ENCODE measurements around the gene C9orf72.

The C9orf72 gene

GRCh38 chr9:27563738-27564430 lies 9.4 kb downstream of the C9orf72 start:
- Mint-ChIP-seq H3K27me3 (no peaks in the 10 kb centered on the region), H3K4me3 (no peak overlapping the region), H3K36me3 (peaks cover 17% of the 10 kb centered on the region), H3K9me3 (no peaks in the 10 kb centered on the region), H3K27ac (peak overlapping the region; percentile 73), H3K4me1 (peaks cover 17% of the 10 kb centered on the region)
- no peak for ATAC-seq

DNA sequence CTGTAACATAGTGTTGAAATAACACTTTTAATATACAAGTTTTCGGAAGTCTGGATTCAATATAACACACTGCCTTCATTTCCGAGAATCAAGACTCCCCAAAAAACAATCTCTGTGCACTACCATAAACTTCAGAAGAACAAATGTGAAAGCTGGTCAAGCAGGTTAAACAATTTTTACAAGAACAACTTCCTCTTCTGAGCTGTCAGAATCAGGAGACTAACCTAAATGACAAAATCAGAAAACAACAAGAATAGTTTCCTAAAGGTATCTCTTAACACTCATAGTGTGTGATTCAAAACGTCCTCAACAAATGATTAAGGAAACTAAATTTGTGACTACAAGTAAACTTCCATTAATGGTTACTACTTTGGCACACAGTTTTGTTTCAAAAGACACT lies 11.6 kb downstream of the C9orf72 start:
- Mint-ChIP-seq H3K4me3 (no peak overlapping the region), H3K27ac (no peak overlapping the region), H3K27me3 (no peaks in the 10 kb centered on the region), H3K9me3 (no peaks in the 10 kb centered on the region), H3K36me3 (peaks cover 9% of the 10 kb centered on the region), H3K4me1 (peaks cover 17% of the 10 kb centered on the region)
- ATAC-seq = no peak

GRCh38 chr9:27560457-27560856 lies 12.8 kb downstream of the C9orf72 start:
- H3K4me3 Mint-ChIP-seq = no peak overlapping the region
- H3K36me3 Mint-ChIP-seq = peaks cover 6% of the 10 kb centered on the region
- no peak overlapping the region for H3K27ac Mint-ChIP-seq
- ATAC-seq = no peak
- no peaks in the 10 kb centered on the region for H3K27me3 Mint-ChIP-seq
- H3K4me1 Mint-ChIP-seq = peaks cover 17% of the 10 kb centered on the region
- H3K9me3 Mint-ChIP-seq = no peaks in the 10 kb centered on the region

- H3K27ac Mint-ChIP-seq = no peak overlapping the region
- H3K9me3 Mint-ChIP-seq = no peaks in the 10 kb centered on the region
- H3K36me3 Mint-ChIP-seq = peaks cover 17% of the 10 kb centered on the region
- H3K27me3 Mint-ChIP-seq = no peaks in the 10 kb centered on the region
- H3K4me1 Mint-ChIP-seq = peaks cover 7% of the 10 kb centered on the region
- no peak for ATAC-seq
- H3K4me3 Mint-ChIP-seq = no peak overlapping the region
Measured at GRCh38 chr9:27558307-27558706, 15.0 kb downstream of the C9orf72 start.

- H3K4me3 Mint-ChIP-seq = no peak overlapping the region
- no peaks in the 10 kb centered on the region for H3K27me3 Mint-ChIP-seq
- H3K27ac Mint-ChIP-seq = no peak overlapping the region
- peaks cover 22% of the 10 kb centered on the region for H3K36me3 Mint-ChIP-seq
- no peak for ATAC-seq
- H3K4me1 Mint-ChIP-seq = peaks cover 2% of the 10 kb centered on the region
- no peaks in the 10 kb centered on the region for H3K9me3 Mint-ChIP-seq
Measured at GRCh38 chr9:27556470-27556869, 16.8 kb downstream of the C9orf72 start.

DNA sequence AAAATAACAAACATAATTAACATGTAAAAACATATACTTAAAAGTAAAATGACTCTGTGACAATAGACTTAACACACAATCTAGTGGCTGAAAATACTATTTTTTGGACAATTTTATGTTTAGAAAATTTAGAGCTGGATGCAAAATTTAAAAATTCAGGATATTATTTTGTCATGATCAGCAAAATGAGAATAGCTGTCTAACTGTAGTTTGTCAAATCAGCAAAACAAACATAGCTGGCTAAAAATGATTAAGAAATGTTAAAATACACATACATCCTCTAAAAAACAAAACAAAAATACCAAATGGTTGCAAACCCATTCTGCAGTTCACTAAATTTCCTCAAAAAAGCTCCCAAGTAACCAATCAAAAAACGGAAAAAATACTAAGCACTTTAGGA lies 18.6 kb downstream of the C9orf72 start:
- ATAC-seq = no peak
- peaks cover 31% of the 10 kb centered on the region for H3K36me3 Mint-ChIP-seq

GRCh38 chr9:27549196-27549755 lies 24.0 kb downstream of the C9orf72 start:
- Mint-ChIP-seq H3K27me3 (no peaks in the 10 kb centered on the region), H3K4me1 (no peaks in the 10 kb centered on the region), H3K36me3 (peaks cover 43% of the 10 kb centered on the region)

More for the DNA sequence above, 18.6 kb downstream of the C9orf72 start:
- no peak overlapping the region for H3K4me3 Mint-ChIP-seq
- no peak overlapping the region for H3K27ac Mint-ChIP-seq
- no peaks in the 10 kb centered on the region for H3K4me1 Mint-ChIP-seq
- no peaks in the 10 kb centered on the region for H3K9me3 Mint-ChIP-seq
- H3K27me3 Mint-ChIP-seq = no peaks in the 10 kb centered on the region

DNA sequence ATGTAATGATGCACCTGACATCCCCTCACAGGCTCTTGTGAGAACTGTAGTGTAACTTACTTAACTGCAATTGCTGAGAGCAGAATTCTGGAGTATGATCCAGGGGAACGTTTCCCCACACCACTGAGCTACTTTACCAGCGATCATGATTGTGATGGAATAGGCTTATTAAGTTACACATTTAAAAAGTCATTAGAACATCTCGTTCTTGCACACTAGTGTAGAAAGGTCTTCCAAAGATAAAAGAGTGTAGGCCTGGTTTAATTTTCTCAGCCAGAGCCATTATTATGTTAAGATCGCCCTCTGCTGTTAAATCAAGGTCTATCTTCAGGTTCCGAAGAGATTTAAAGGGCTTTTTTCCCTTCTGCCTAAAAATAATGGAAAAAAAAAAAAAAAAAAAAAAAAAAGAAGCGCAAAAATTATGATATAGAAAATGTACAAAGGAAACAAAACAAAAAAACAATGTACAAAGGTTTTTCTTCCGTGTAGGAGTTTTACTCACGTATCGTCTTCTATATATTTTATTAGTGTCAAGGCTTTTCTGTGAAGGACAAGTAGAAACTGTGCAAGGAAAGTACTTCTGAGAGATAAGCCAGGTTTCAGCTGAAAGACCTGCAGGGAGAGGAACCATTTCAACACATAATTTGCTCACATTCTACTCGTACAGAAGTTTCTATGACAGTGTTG lies 25.1 kb downstream of the C9orf72 start:
- peak; percentile 58 for ATAC-seq
- peaks cover 41% of the 10 kb centered on the region for H3K36me3 Mint-ChIP-seq
- no peaks in the 10 kb centered on the region for H3K27me3 Mint-ChIP-seq
- H3K27ac Mint-ChIP-seq = no peak overlapping the region
- H3K4me1 Mint-ChIP-seq = no peaks in the 10 kb centered on the region
- H3K9me3 Mint-ChIP-seq = no peaks in the 10 kb centered on the region
- no peak overlapping the region for H3K4me3 Mint-ChIP-seq

More at GRCh38 chr9:27549196-27549755, 24.0 kb downstream of the C9orf72 start:
- no peak overlapping the region for H3K27ac Mint-ChIP-seq
- no peak for ATAC-seq
- no peak overlapping the region for H3K4me3 Mint-ChIP-seq
- no peaks in the 10 kb centered on the region for H3K9me3 Mint-ChIP-seq

GRCh38 chr9:27545471-27545870 lies 27.8 kb downstream of the C9orf72 start:
- Mint-ChIP-seq H3K27ac (no peak overlapping the region), H3K4me1 (no peaks in the 10 kb centered on the region), H3K27me3 (no peaks in the 10 kb centered on the region), H3K36me3 (peaks cover 25% of the 10 kb centered on the region), H3K4me3 (no peak overlapping the region), H3K9me3 (no peaks in the 10 kb centered on the region)
- ATAC-seq = no peak

- H3K36me3 Mint-ChIP-seq = peaks cover 25% of the 10 kb centered on the region
- no peak for ATAC-seq
- H3K4me1 Mint-ChIP-seq = peaks cover 5% of the 10 kb centered on the region
- no peaks in the 10 kb centered on the region for H3K27me3 Mint-ChIP-seq
- H3K27ac Mint-ChIP-seq = no peak overlapping the region
- no peaks in the 10 kb centered on the region for H3K9me3 Mint-ChIP-seq
- H3K4me3 Mint-ChIP-seq = no peak overlapping the region
Measured at GRCh38 chr9:27542508-27542907, 30.8 kb downstream of the C9orf72 start.

DNA sequence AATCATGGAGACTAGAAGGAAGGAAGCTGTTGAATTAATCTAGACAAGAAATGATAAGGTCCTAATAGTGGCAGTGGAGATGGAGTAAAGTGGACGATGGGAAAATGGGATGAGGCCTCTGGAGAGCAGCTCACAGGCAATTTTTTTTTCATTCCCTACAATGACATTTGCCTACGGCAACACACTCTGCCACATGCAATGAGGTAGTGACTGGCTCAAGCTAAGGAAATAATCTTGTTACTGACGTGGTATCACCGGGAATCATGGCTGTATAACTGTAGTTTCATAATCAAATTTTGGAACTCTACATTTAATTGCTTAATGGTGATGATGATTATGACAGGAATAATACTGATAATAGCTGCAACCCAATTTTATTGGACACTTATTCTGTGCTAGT lies 31.5 kb downstream of the C9orf72 start:
- no peak for ATAC-seq
- Mint-ChIP-seq H3K4me1 (peaks cover 5% of the 10 kb centered on the region), H3K36me3 (peaks cover 25% of the 10 kb centered on the region), H3K9me3 (no peaks in the 10 kb centered on the region), H3K4me3 (no peak overlapping the region), H3K27me3 (no peaks in the 10 kb centered on the region), H3K27ac (no peak overlapping the region)

- Mint-ChIP-seq H3K4me1 (peaks cover 12% of the 10 kb centered on the region), H3K4me3 (no peak overlapping the region), H3K36me3 (peaks cover 22% of the 10 kb centered on the region), H3K27me3 (no peaks in the 10 kb centered on the region), H3K9me3 (no peaks in the 10 kb centered on the region), H3K27ac (no peak overlapping the region)
- no peak for ATAC-seq
Measured at GRCh38 chr9:27540502-27540901, 32.8 kb downstream of the C9orf72 start.

DNA sequence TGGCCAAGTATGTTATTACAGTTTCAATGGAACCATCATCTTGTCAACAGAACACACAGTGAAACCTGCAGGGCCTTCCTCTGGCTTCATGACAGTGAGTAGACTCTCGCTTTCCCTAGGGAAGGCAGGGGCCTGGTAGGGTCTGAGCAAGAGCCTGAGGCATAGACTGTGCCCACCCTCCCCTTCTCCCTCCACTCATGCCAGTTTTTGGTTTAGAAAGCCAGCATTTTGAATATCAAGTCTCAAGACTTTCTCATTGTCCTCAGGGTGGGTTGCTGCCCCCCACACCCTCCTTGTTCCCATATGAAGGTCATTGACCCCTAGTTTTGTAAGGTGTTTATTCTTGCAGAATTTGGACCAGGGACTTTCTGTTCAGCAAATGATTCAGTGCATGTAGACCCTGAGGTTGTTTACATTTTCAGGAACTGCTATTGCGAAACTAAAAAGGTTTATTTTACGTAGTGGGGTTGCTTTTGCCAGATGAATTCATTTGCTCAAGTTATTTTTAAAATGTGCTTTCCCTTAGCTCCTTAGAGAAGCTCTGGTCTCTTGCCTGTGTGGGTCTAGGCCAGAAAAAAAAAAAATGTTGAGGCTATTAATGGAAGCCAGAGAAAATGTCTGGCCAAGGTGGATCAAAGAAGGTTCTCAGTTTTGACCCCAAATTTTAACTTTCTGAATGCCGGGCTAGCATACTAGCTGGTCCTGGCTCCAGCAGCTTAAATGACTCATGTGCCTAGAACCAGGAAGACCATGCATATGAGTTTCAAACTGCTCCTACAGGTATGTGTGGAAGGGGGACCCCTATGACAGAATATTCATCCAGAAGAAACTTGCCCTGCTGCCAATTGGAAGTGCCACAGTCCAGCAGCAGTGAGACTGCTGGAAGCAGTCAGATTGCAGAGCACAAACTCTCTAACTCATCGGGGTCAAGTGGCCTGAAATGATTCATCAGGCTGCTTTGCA lies 33.5 kb downstream of the C9orf72 start:
- H3K27me3 Mint-ChIP-seq = no peaks in the 10 kb centered on the region
- H3K27ac Mint-ChIP-seq = no peak overlapping the region

DNA sequence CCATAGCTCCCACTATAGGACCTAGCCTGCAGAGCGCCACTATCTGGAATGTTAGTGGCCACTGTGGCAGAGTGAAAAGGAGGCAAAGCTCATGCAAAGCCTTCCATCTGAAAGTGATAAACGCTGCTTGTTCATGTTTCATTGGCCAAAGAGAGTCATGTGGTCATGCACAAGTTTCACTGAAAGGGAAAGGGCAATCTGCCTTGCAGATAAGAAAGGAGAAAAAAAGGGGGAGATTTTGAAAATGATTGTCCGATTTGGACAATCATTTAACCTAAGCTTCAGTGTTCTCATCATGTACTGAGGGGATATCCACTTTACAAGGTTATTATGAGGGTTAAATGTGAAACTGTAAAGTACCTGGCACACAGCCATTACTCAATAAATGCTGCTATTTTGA lies 34.6 kb downstream of the C9orf72 start:
- no peaks in the 10 kb centered on the region for H3K9me3 Mint-ChIP-seq
- no peak overlapping the region for H3K27ac Mint-ChIP-seq
- no peak overlapping the region for H3K4me3 Mint-ChIP-seq
- ATAC-seq = no peak
- peaks cover 25% of the 10 kb centered on the region for H3K4me1 Mint-ChIP-seq
- H3K36me3 Mint-ChIP-seq = peaks cover 5% of the 10 kb centered on the region
- H3K27me3 Mint-ChIP-seq = no peaks in the 10 kb centered on the region

More for the DNA sequence above, 33.5 kb downstream of the C9orf72 start:
- ATAC-seq = no peak
- Mint-ChIP-seq H3K4me3 (no peak overlapping the region), H3K36me3 (peaks cover 16% of the 10 kb centered on the region), H3K4me1 (peaks cover 14% of the 10 kb centered on the region), H3K9me3 (no peaks in the 10 kb centered on the region)

- Mint-ChIP-seq H3K27ac (no peak overlapping the region), H3K9me3 (no peaks in the 10 kb centered on the region), H3K4me3 (no peak overlapping the region), H3K4me1 (peaks cover 29% of the 10 kb centered on the region), H3K36me3 (no peaks in the 10 kb centered on the region), H3K27me3 (no peaks in the 10 kb centered on the region)
- no peak for ATAC-seq
Measured at GRCh38 chr9:27537756-27538155, 35.5 kb downstream of the C9orf72 start.
